ENCODE results near the gene SOD3.

GRCh38 chr4:24837336-24837735 lies 42.0 kb downstream of the SOD3 start:
- TF ChIP-seq MAFK (IDR thresholded peaks at IDR 0.05; ENCODE audit: low read depth, low read length) (no peak), CTCF (conservative IDR thresholded peaks at IDR 0.05; ENCODE audit: low read depth, low read length) (no peak)
